Vagina (tissue), 2 donors: ENCODE results near the gene ATP2C2. TPM values are rescaled to one million over a fixed set of nuclear protein-coding genes. Genes with fewer than 3 reads are reported as not detected.

Experiments used
- DNase-seq, 2 donors: peaks; one replicate each; pipeline ENCODE4 v3.0.0-alpha.2; 2017; ENCODE audit errors: extremely low spot score in 2 of 2
- H3K27ac ChIP-seq: fragments of 200-600 bp; sonication (generic); one replicate; pipeline ENCODE4 v1.5.1; 2019
- H3K27me3 ChIP-seq: fragments of 200-600 bp; sonication (generic); one replicate; pipeline ENCODE4 v1.5.1; 2019
- H3K36me3 ChIP-seq, 2 donors: fragments of 200-600 bp; sonication (generic); one replicate each; pipeline ENCODE4 v1.5.1; 2017 to 2019
- H3K4me1 ChIP-seq: fragments of 200-600 bp; sonication (generic); one replicate; pipeline ENCODE4 v1.5.1; 2019
- H3K4me3 ChIP-seq, 2 donors: fragments of 200-600 bp; sonication (generic); 1 replicate in 1 of 2; 2 replicates in 1 of 2; pipeline ENCODE4 v1.5.1; 2016 to 2019
- H3K9me3 ChIP-seq: fragments of 200-600 bp; sonication (generic); one replicate; pipeline ENCODE4 v1.5.1; 2019
- POLR2A ChIP-seq, 2 donors: fragments of 450-650 bp; IDR thresholded peaks; one replicate each; pipeline ENCODE4 v1.6.1; 2017; ENCODE audit warnings: antibody characterized with exemption in 2 of 2, mild to moderate bottlenecking in 2 of 2, moderate library complexity in 2 of 2
- POLR2AphosphoS5 ChIP-seq, 2 donors: sonication (generic); formaldehyde crosslinking; IDR thresholded peaks; one replicate each; pipeline ENCODE4 v1.9.0; 2017; ENCODE audit warnings: antibody characterized with exemption in 2 of 2, mild to moderate bottlenecking in 2 of 2, low read depth in 1 of 2; ENCODE audit not compliant: insufficient read depth in 1 of 2
- intact Hi-C: fragments of 100-400 bp; cut with DNase I; formaldehyde crosslinking; loops from one replicate; pipeline ENCODE4 v1.15.1; 2023
- total RNA-seq: library from RNA; depleted of rRNA; stranded (reverse); fragments of >200 nt; gene quantifications from one replicate; pipeline ENCODE4 v1.2.3, GENCODE V29; 2016
- TF ChIP-seq, protein P1 (sequence below), 3 experiments: fragments of 450-650 bp in 2 of 3; fragments of 200-600 bp in 1 of 3; sonication (generic) in 1 of 3; IDR thresholded peaks; one replicate each; pipeline ENCODE4 v1.5.1; 2017 to 2019; ENCODE audit warnings: antibody characterized with exemption in 3 of 3, mild to moderate bottlenecking in 2 of 3, moderate library complexity in 2 of 3

Gene ATP2C2
- total RNA-seq, 1 donor from 2014 or later: 35.1 TPM

DNA sequence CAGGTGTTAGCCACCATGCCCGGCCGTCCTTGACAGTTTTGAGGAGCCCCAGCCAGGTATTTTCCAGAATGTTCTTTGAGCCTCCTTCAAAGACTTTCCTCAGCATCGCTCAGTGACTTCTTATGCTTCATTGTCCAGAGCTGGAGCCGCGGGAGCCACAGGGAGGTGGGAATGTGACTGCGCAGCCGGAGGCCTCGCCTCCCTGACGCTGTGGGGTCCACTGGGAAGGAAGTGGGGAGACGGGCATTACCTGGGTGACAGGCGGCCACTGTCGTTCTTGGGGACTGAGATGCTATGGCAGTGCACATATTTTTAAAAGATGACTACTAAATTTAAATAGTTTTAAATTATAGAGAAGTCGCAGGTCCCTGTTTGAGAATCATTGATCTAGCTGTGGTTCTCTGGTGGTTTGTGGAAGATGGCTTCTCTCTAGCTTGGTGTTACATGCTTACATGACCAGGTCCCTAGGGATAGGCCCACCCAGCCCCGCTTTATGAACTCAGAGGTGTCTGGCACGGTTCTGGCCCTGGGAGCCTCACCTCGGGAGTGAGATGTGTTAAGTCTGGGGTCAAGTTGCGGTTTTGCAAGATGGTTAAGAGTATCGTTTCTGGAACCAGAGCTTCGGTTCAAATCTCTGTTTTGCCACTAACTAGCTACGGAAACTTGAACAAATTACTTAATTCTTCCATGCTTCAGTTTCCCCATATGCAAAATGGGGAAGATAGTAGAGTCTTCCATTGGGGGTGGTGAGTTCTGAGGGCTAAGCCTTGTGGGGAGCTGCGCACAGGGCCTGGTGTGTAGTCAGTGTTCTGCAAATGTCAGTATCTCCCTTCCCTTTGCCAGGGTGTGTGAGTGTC, 53.0 kb downstream of the ATP2C2 start:
- intact Hi-C loops: no loop called here

DNA sequence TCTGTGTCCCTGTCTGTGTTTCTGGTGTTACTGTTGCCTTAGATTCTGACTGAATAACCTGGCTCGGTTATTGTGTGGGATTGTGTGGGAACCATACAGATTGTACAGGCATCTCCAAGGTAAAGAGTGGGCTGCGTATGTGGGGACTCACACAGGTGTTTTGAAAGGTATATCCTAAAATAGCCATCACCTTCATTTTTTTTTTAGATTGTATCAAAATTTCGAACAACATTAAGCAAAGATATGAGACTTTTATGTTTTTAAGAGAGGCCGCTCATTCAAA, 53.5 kb downstream of the ATP2C2 start:
- H3K4me3 ChIP-seq: no peak overlapping the region
- no peaks in the 10 kb centered on the region for H3K4me1 ChIP-seq
- no peaks in the 10 kb centered on the region for H3K27me3 ChIP-seq
- no peaks in the 10 kb centered on the region for H3K9me3 ChIP-seq
- no peak overlapping the region for H3K27ac ChIP-seq
- no peak for DNase-seq
- intact Hi-C loops: no loop called here
- H3K36me3 ChIP-seq: no peaks in the 10 kb centered on the region
- TF ChIP-seq POLR2A (IDR thresholded peaks at IDR 0.05) (no peak), POLR2AphosphoS5 (IDR thresholded peaks at IDR 0.05; ENCODE audit: insufficient read depth in 1 of 2, low read depth in 1 of 2) (no peak)
- TF ChIP-seq, protein P1, sequence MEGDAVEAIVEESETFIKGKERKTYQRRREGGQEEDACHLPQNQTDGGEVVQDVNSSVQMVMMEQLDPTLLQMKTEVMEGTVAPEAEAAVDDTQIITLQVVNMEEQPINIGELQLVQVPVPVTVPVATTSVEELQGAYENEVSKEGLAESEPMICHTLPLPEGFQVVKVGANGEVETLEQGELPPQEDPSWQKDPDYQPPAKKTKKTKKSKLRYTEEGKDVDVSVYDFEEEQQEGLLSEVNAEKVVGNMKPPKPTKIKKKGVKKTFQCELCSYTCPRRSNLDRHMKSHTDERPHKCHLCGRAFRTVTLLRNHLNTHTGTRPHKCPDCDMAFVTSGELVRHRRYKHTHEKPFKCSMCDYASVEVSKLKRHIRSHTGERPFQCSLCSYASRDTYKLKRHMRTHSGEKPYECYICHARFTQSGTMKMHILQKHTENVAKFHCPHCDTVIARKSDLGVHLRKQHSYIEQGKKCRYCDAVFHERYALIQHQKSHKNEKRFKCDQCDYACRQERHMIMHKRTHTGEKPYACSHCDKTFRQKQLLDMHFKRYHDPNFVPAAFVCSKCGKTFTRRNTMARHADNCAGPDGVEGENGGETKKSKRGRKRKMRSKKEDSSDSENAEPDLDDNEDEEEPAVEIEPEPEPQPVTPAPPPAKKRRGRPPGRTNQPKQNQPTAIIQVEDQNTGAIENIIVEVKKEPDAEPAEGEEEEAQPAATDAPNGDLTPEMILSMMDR (IDR thresholded peaks at IDR 0.05): no peak

More for the DNA sequence above, 53.0 kb downstream of the ATP2C2 start:
- H3K4me3 ChIP-seq: no peak overlapping the region
- H3K4me1 ChIP-seq: no peaks in the 10 kb centered on the region
- no peak overlapping the region for H3K27ac ChIP-seq
- no peaks in the 10 kb centered on the region for H3K9me3 ChIP-seq
- H3K27me3 ChIP-seq: no peaks in the 10 kb centered on the region
- TF ChIP-seq POLR2AphosphoS5 (IDR thresholded peaks at IDR 0.05; ENCODE audit: insufficient read depth in 1 of 2, low read depth in 1 of 2) (no peak), POLR2A (IDR thresholded peaks at IDR 0.05) (no peak)
- TF ChIP-seq, protein P1 (IDR thresholded peaks at IDR 0.05): no peak
- no peak for DNase-seq
- H3K36me3 ChIP-seq: no peaks in the 10 kb centered on the region

DNA sequence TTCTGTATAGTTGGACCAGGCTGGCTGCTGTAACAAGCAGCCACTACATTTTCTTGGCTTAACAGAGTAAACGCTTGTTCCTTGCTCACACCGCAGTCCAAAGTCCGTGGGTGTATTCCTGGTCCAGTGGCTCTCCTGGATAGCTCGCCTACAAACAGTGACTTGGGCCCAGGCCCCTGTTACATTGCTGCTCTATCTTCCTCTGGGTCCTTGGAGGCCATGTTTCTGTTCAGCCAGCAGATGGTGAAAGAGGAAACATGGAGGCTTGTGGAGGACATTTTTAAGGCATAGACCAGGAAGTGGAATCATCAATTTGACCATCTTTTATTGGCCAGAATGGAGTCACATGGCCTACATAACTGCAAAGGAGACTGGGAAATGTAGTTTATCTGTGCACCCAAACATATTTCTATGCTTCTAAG, 55.1 kb downstream of the ATP2C2 start:
- no peak for TF ChIP-seq POLR2A (IDR thresholded peaks at IDR 0.05)
- H3K4me1 ChIP-seq: no peaks in the 10 kb centered on the region
- intact Hi-C loops: no loop called here

DNA sequence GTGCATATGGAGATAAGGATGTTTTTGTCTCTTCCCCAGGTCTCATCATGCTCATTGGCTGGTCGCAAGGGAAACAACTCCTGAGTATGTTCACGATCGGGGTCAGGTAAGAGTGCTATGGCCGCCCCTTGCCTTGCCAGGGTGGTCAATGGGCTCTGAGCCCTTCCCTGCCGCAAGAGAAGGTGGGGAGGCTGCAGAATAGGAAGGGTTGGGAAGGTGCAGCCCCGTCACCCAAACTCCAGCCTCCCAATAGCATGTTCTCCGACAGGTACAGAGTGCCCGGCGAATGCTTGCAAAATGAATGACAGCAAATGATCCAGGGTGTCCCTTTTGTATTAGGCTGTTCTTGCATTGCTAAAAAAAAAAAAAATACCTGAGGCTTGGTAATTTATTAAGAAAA, 57.4 kb downstream of the ATP2C2 start:
- Histone ChIP-seq H3K27ac (no peak overlapping the region), H3K4me3 (no peak overlapping the region), H3K9me3 (no peaks in the 10 kb centered on the region), H3K36me3 (no peaks in the 10 kb centered on the region), H3K27me3 (no peaks in the 10 kb centered on the region), H3K4me1 (no peaks in the 10 kb centered on the region)
- no peak for DNase-seq
- TF ChIP-seq, protein P1 (IDR thresholded peaks at IDR 0.05): no peak
- TF ChIP-seq POLR2A (IDR thresholded peaks at IDR 0.05) (no peak), POLR2AphosphoS5 (IDR thresholded peaks at IDR 0.05; ENCODE audit: insufficient read depth in 1 of 2, low read depth in 1 of 2) (no peak)
- intact Hi-C loops: no loop called here

More for the DNA sequence above, 55.1 kb downstream of the ATP2C2 start:
- Histone ChIP-seq H3K27me3 (no peaks in the 10 kb centered on the region), H3K27ac (no peak overlapping the region), H3K36me3 (no peaks in the 10 kb centered on the region), H3K9me3 (no peaks in the 10 kb centered on the region), H3K4me3 (no peak overlapping the region)
- DNase-seq: no peak

DNA sequence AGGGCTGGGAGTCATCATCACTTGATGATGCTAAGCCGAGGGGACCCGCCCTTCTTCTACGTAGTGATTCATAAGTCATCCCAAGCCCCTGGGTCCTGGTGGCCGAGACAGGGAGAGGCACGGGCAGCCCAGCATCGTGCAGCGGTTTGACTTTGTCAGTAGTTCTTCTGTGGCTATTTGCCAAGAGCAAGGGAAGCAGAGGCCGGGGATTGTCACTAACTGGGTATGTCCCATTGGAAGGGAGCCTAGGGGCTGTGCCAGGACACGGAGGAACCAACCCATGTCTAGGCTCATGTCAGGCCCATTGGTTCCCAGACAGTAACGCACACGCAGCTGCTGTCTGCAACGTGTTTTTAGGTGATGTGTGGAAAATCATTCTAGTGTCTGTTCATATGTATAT, 58.5 kb downstream of the ATP2C2 start:
- no peak for DNase-seq
- Histone ChIP-seq H3K4me3 (no peak overlapping the region), H3K36me3 (no peaks in the 10 kb centered on the region), H3K4me1 (no peaks in the 10 kb centered on the region), H3K9me3 (no peaks in the 10 kb centered on the region), H3K27me3 (no peaks in the 10 kb centered on the region), H3K27ac (no peak overlapping the region)
- intact Hi-C loops: no loop called here
- TF ChIP-seq POLR2AphosphoS5 (IDR thresholded peaks at IDR 0.05; ENCODE audit: insufficient read depth in 1 of 2, low read depth in 1 of 2) (no peak), POLR2A (IDR thresholded peaks at IDR 0.05) (no peak)
- TF ChIP-seq, protein P1 (IDR thresholded peaks at IDR 0.05): no peak
